Loucy (cell line): Measurements from ENCODE around the gene SEL1L3.

Experiments
- H2AFZ ChIP-seq: fragments of 200-600 bp; sonication (generic); 2 replicates; pipeline ENCODE4 v1.6.0; 2016; ENCODE audit warnings: antibody characterized with exemption, mild to moderate bottlenecking, low read length, moderate library complexity
- H3F3A ChIP-seq: fragments of 200-600 bp; 2 replicates; pipeline ENCODE4 v1.6.0; 2016; ENCODE audit warnings: antibody characterized with exemption, low read depth, mild to moderate bottlenecking
- H3K27me3 ChIP-seq: fragments of 200-600 bp; sonication (generic); 2 replicates; pipeline ENCODE4 v1.6.1; 2014; ENCODE audit warnings: low read length, mild to moderate bottlenecking; ENCODE audit not compliant: insufficient read depth, poor library complexity, severe bottlenecking
- H3K36me3 ChIP-seq: fragments of 200-600 bp; sonication (generic); 2 replicates; pipeline ENCODE4 v1.6.1; 2016; ENCODE audit warnings: low read length; ENCODE audit not compliant: insufficient read depth
- H3K4me1 ChIP-seq: fragments of 200-600 bp; sonication (generic); 2 replicates; pipeline ENCODE4 v1.5.1; 2014; ENCODE audit warnings: low read length, mild to moderate bottlenecking; ENCODE audit not compliant: insufficient read depth, poor library complexity, severe bottlenecking
- H3K4me2 ChIP-seq: fragments of 200-600 bp; sonication (generic); 2 replicates; pipeline ENCODE4 v1.6.0; 2014; ENCODE audit warnings: antibody characterized with exemption, low read length, low read depth, mild to moderate bottlenecking; ENCODE audit not compliant: poor library complexity, severe bottlenecking
- H3K4me3 ChIP-seq: fragments of 200-600 bp; sonication (generic); 2 replicates; pipeline ENCODE4 v1.5.1; 2014; ENCODE audit warnings: low read length, mild to moderate bottlenecking, mixed read lengths; ENCODE audit not compliant: poor library complexity, severe bottlenecking
- H3K79me2 ChIP-seq: fragments of 200-600 bp; sonication (generic); 2 replicates; pipeline ENCODE4 v1.6.1; 2014; ENCODE audit warnings: low read length; ENCODE audit not compliant: insufficient read depth
- H3K9ac ChIP-seq: fragments of 200-600 bp; sonication (generic); 2 replicates; pipeline ENCODE4 v1.6.0; 2014; ENCODE audit warnings: mild to moderate bottlenecking, low read depth, low read length, moderate library complexity; ENCODE audit not compliant: poor library complexity, severe bottlenecking
- H3K9me2 ChIP-seq: fragments of 200-600 bp; sonication (generic); replicated peaks from 2 replicates; pipeline ENCODE4 v1.6.1; 2016; ENCODE audit warnings: low read depth, low read length, mixed read lengths
- H3K9me3 ChIP-seq: fragments of 200-600 bp; sonication (generic); 2 replicates; pipeline ENCODE4 v1.6.1; 2014; ENCODE audit warnings: mild to moderate bottlenecking, antibody characterized with exemption, low read length, low read depth; ENCODE audit not compliant: insufficient read depth
- H4K20me1 ChIP-seq: fragments of 200-600 bp; sonication (generic); 2 replicates; pipeline ENCODE4 v1.6.0; 2014; ENCODE audit warnings: antibody characterized with exemption, low read length, mild to moderate bottlenecking; ENCODE audit not compliant: insufficient read depth, poor library complexity, severe bottlenecking
- EZH2phosphoT487 ChIP-seq: fragments of 200-600 bp; IDR thresholded peaks from 2 replicates; pipeline ENCODE4 v1.6.1; 2018; ENCODE audit warnings: antibody characterized with exemption, mild to moderate bottlenecking, moderate library complexity, borderline replicate concordance
- TF ChIP-seq, protein P1 (sequence below): fragments of 200-600 bp; sonication (generic); conservative IDR thresholded peaks from 2 replicates; pipeline ENCODE4 v1.5.1; 2014; ENCODE audit warnings: mild to moderate bottlenecking, antibody characterized with exemption, low read length

The SEL1L3 gene

DNA sequence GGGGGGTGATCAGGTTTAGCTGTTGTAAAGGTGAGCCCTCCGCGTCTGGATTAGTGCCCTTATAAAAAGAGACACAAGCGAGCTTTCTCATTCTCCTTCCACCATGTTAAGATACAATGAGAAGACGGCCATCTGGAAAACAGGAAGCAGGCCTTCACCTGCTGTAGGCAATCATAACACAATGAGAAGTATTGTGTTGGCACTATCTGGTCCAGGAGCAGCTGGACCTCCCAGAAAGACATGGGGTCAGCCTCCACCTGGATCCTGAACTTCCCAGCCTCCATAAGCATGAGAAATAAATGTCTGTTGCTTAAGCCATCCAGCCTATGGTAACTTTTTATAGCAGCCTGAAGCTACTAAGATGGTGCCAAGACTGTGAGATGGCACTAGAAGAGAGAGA is 42.6 kb upstream of the SEL1L3 start:
- no peaks in the 10 kb centered on the region for H3K27me3 ChIP-seq
- H3K9ac ChIP-seq: no peak overlapping the region
- no peaks in the 10 kb centered on the region for H4K20me1 ChIP-seq
- no peaks in the 10 kb centered on the region for H3K79me2 ChIP-seq
- H3K9me2 ChIP-seq: no peaks in the 10 kb centered on the region
- TF ChIP-seq, protein P1, sequence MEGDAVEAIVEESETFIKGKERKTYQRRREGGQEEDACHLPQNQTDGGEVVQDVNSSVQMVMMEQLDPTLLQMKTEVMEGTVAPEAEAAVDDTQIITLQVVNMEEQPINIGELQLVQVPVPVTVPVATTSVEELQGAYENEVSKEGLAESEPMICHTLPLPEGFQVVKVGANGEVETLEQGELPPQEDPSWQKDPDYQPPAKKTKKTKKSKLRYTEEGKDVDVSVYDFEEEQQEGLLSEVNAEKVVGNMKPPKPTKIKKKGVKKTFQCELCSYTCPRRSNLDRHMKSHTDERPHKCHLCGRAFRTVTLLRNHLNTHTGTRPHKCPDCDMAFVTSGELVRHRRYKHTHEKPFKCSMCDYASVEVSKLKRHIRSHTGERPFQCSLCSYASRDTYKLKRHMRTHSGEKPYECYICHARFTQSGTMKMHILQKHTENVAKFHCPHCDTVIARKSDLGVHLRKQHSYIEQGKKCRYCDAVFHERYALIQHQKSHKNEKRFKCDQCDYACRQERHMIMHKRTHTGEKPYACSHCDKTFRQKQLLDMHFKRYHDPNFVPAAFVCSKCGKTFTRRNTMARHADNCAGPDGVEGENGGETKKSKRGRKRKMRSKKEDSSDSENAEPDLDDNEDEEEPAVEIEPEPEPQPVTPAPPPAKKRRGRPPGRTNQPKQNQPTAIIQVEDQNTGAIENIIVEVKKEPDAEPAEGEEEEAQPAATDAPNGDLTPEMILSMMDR: no peak
- no peak for TF ChIP-seq EZH2phosphoT487
- H3K36me3 ChIP-seq: no peaks in the 10 kb centered on the region
- no peak overlapping the region for H2AFZ ChIP-seq
- H3K9me3 ChIP-seq: no peaks in the 10 kb centered on the region
- no peak overlapping the region for H3K4me2 ChIP-seq
- no peaks in the 10 kb centered on the region for H3F3A ChIP-seq
- no peak overlapping the region for H3K4me3 ChIP-seq
- H3K4me1 ChIP-seq: no peaks in the 10 kb centered on the region

DNA sequence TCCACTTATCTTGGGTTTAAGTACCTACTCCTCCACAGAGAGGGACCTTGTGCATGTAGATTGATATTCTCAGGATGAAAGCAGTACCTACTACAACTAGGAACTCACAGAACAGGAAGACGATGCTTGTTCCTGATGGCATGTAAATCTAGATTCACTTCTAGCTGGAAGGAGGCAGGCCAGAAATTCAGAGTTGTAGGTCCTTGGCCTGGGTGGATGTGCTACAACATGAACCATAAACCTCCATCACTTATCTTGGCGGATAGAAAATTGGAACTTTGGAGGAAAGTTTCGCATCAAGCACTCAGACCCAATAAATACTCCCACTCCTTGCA is 41.9 kb upstream of the SEL1L3 start:
- Histone ChIP-seq H3K9me3 (no peaks in the 10 kb centered on the region), H3K9ac (no peak overlapping the region), H3K9me2 (no peaks in the 10 kb centered on the region), H3K4me1 (no peaks in the 10 kb centered on the region), H2AFZ (no peak overlapping the region), H3F3A (no peaks in the 10 kb centered on the region), H3K79me2 (no peaks in the 10 kb centered on the region), H4K20me1 (no peaks in the 10 kb centered on the region), H3K4me3 (no peak overlapping the region), H3K4me2 (no peak overlapping the region), H3K27me3 (no peaks in the 10 kb centered on the region), H3K36me3 (no peaks in the 10 kb centered on the region)
- TF ChIP-seq, protein P1: no peak
- no peak for TF ChIP-seq EZH2phosphoT487

GRCh38 chr4:25903900-25904747 is 41.3 kb upstream of the SEL1L3 start:
- H4K20me1 ChIP-seq: no peaks in the 10 kb centered on the region
- no peak overlapping the region for H3K4me2 ChIP-seq
- no peaks in the 10 kb centered on the region for H3K9me2 ChIP-seq
- no peak overlapping the region for H3K4me3 ChIP-seq
- H3F3A ChIP-seq: no peaks in the 10 kb centered on the region
- no peaks in the 10 kb centered on the region for H3K36me3 ChIP-seq
- no peaks in the 10 kb centered on the region for H3K27me3 ChIP-seq
- H3K4me1 ChIP-seq: no peaks in the 10 kb centered on the region
- no peak overlapping the region for H2AFZ ChIP-seq
- H3K9me3 ChIP-seq: no peaks in the 10 kb centered on the region
- no peaks in the 10 kb centered on the region for H3K79me2 ChIP-seq
- TF ChIP-seq, protein P1: no peak
- TF ChIP-seq EZH2phosphoT487: no peak
- no peak overlapping the region for H3K9ac ChIP-seq
